Lung (tissue), 12 donors: ENCODE results near the gene TMEM270. TPM values are rescaled to one million over a fixed set of nuclear protein-coding genes. Genes with fewer than 3 reads are reported as not detected.
"Not testable (repeated sequence)": the region's sequence is repeated elsewhere in the genome, so short reads cannot be mapped to it uniquely, and the experiment has no call there.

ENCODE experiments used
- ATAC-seq: fragments of 200-7000 bp; cut with Tn5 transposase; one replicate; pipeline ENCODE4 v1.9.1; 2020; ENCODE audit warnings: moderate number of reproducible peaks; ENCODE audit not compliant: insufficient read depth, low FRiP score
- DNase-seq, 3 donors: peaks; one replicate each; pipeline ENCODE4 v3.0.0-alpha.2; 2013 to 2017
- H3K27ac ChIP-seq, 2 donors: one replicate each; pipeline ENCODE4 v1.5.1; 2013; ENCODE audit warnings: mild to moderate bottlenecking in 2 of 2, moderate library complexity in 2 of 2, control low read depth in 1 of 2, inconsistent platforms in 1 of 2, low read depth in 1 of 2, low read length in 1 of 2
- H3K27me3 ChIP-seq, 3 donors: one replicate each; pipeline ENCODE4 v1.5.1; 2013; ENCODE audit warnings: low read length in 2 of 3; ENCODE audit not compliant: control insufficient read depth in 3 of 3, insufficient read depth in 3 of 3
- H3K36me3 ChIP-seq, 4 donors: one replicate each; pipeline ENCODE4 v1.5.1; 2013; ENCODE audit warnings: low read length in 4 of 4, mild to moderate bottlenecking in 1 of 4, moderate library complexity in 1 of 4; ENCODE audit not compliant: control insufficient read depth in 4 of 4, insufficient read depth in 4 of 4
- H3K4me1 ChIP-seq, 5 donors: one replicate each; pipeline ENCODE4 v1.5.1; 2013; ENCODE audit warnings: low read length in 5 of 5, mild to moderate bottlenecking in 2 of 5, moderate library complexity in 1 of 5; ENCODE audit not compliant: control insufficient read depth in 5 of 5, insufficient read depth in 5 of 5
- H3K4me3 ChIP-seq: one replicate; pipeline ENCODE4 v1.5.1; 2013; ENCODE audit warnings: mild to moderate bottlenecking, control low read depth, moderate library complexity
- H3K9ac ChIP-seq, 2 donors: one replicate each; pipeline ENCODE4 v1.5.1; 2013; ENCODE audit warnings: low read length in 2 of 2, control low read depth in 1 of 2; ENCODE audit not compliant: insufficient read depth in 1 of 2
- H3K9me3 ChIP-seq, 4 donors: one replicate each; pipeline ENCODE4 v1.5.1; 2013; ENCODE audit warnings: low read length in 3 of 4, mild to moderate bottlenecking in 1 of 4, moderate library complexity in 1 of 4; ENCODE audit not compliant: control insufficient read depth in 4 of 4, insufficient read depth in 3 of 4
- WGBS, 2 donors: extraction: QIAGEN DNeasy Blood & Tissue Kit; methylation state at CpG; one replicate each; pipeline ENCODE4 v1.1.7; 2013; 5-methylcytosine and 5-hydroxymethylcytosine counted together
- polyA plus RNA-seq, 2 donors: library from polyadenylated mRNA; stranded (reverse); fragments of 200-250 nt; gene quantifications; one replicate each; pipeline ENCODE4 v1.2.1, GENCODE V29; 2013
- total RNA-seq, 2 donors: library from RNA; depleted of rRNA in 1 of 2; stranded (reverse); fragments of >200 nt in 1 of 2; gene quantifications; one replicate each; pipeline ENCODE4 v1.2.1, GENCODE V29; 2014 to 2021
- TF ChIP-seq, protein P1 (sequence below): IDR thresholded peaks from 2 replicates; pipeline ENCODE4 v1.5.1; 2012; ENCODE audit warnings: mild to moderate bottlenecking; ENCODE audit errors: control extremely low read depth, extremely low read depth
- donor health status: control.
- donor health status: control.
- donor health status: Bipolar disorder and iron deficiency.
- donor health status: healthy.
- donor health status: DM: yes; HTN: yes; CAD: no.

The TMEM270 gene
- total and polyA plus RNA-seq, 4 donors: 0.19 to 1.1 (median 0.20) TPM; not detected in 1

DNA sequence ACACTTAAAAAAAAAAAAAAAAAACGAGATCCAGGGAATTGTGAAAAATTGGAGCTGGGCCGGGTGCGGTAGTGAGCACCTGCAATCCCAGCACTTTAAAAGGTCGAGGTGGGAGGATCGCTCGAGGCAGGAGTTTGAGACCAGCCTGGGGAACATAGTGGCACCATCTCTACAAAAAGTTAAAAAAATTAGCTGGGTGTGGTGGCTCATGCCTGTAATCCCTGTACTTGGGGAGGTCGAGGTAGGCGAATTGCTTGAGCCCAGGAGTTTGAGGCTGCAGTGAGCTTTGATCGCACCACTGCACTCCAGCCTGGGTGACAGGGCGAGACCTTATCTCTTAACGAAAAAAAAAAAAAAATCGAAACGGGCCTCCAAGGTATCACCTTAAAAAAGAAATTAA, 28.2 kb upstream of the TMEM270 start:
- WGBS, 2 donors: 63 to 80% methylated on average over 13 of the region's 13 CpGs
- TF ChIP-seq, protein P1, sequence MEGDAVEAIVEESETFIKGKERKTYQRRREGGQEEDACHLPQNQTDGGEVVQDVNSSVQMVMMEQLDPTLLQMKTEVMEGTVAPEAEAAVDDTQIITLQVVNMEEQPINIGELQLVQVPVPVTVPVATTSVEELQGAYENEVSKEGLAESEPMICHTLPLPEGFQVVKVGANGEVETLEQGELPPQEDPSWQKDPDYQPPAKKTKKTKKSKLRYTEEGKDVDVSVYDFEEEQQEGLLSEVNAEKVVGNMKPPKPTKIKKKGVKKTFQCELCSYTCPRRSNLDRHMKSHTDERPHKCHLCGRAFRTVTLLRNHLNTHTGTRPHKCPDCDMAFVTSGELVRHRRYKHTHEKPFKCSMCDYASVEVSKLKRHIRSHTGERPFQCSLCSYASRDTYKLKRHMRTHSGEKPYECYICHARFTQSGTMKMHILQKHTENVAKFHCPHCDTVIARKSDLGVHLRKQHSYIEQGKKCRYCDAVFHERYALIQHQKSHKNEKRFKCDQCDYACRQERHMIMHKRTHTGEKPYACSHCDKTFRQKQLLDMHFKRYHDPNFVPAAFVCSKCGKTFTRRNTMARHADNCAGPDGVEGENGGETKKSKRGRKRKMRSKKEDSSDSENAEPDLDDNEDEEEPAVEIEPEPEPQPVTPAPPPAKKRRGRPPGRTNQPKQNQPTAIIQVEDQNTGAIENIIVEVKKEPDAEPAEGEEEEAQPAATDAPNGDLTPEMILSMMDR: no peak
- no peak for DNase-seq

DNA sequence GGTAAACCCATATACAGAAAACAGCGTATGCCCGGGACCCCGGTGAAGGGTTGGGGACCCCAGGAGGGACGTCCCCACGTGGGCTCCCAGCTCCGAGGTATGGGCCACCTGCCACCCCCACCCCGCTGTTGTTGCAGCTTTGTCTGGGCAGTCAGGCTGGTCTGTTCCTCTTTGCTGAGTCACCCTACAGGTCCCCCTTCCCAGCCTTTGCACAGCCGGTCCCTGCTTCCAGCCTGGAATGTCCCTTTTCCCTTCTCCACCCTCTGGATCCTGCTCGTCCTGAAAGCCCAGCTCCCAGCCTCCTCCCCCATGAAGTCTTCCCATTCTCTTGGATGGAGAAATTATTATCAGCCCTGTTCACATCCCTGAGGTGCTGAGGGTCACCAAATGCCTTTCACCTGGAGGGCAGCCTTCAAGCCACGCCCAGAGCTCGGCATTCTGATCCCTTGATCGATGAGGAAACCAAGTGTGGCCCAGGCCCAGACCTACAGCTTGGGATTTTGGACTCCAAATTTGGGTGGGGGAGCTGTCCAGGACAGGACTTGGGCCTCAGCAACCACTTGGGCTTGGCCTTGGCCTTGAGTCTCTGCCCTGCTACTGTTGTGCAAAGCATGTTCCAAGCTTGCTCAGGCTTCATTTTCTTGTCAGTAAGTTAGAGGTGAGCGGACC, 27.6 kb upstream of the TMEM270 start:
- Histone ChIP-seq H3K27me3 (peaks cover 0 to 5% (median 3%) of the 10 kb centered on the region in 3 donors), H3K4me3 (no peak overlapping the region), H3K27ac (peak overlapping the region in 1 of 2 donors; percentile 77), H3K36me3 (no peaks in the 10 kb centered on the region), H3K9ac (no peak overlapping the region), H3K4me1 (peaks cover 0 to 10% (median 9%) of the 10 kb centered on the region in 5 donors), H3K9me3 (no peaks in the 10 kb centered on the region)
- no peak for ATAC-seq
- WGBS, 2 donors: 57 to 71% methylated on average over 13 of the region's 13 CpGs
- TF ChIP-seq, protein P1: no peak
- DNase-seq: no peak

More for the DNA sequence above, 28.2 kb upstream of the TMEM270 start:
- H3K9me3 ChIP-seq: no peaks in the 10 kb centered on the region
- peak overlapping the region in 1 of 2 donors; percentile 47 for H3K9ac ChIP-seq
- ATAC-seq: no peak
- peaks cover 0 to 5% (median 3%) of the 10 kb centered on the region in 3 donors for H3K27me3 ChIP-seq
- H3K27ac ChIP-seq: peak overlapping the region in 1 of 2 donors; percentile 77
- H3K36me3 ChIP-seq: no peaks in the 10 kb centered on the region
- H3K4me1 ChIP-seq: peaks cover 0 to 11% (median 9%) of the 10 kb centered on the region in 5 donors
- no peak overlapping the region for H3K4me3 ChIP-seq

DNA sequence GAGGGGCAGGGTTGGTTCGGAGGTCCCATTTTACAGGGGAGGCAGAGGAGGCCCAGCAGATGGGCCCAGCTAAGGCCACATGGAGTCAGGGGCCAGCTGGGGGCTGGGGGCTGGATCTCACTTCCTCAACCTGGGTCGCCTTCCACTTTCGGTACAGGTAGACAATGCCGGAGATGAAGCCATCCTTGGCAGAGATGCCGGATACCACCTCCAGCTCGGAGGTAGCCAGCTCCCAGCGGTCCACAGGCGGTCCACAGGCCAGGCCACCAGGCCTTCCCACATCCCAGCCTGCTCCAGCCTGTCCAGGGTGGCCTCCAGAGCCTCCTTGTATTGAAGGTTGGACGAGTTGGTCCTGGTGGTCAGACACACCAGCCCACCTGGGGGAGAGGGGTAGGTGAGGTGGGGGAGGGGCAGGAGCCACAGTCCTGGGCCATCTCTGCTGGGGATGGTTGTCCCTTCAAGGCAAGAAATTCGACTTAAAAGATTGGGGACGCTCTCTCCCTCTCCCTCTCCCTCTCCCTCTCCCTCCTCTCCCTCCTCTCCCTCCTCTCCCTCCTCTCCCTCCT, 26.2 kb upstream of the TMEM270 start:
- TF ChIP-seq, protein P1: no peak
- H3K4me3 ChIP-seq: no peak overlapping the region
- ATAC-seq: no peak
- DNase-seq: no peak
- H3K9me3 ChIP-seq: no peaks in the 10 kb centered on the region
- no peak overlapping the region for H3K9ac ChIP-seq
- peaks cover 0 to 6% (median 2%) of the 10 kb centered on the region in 5 donors for H3K4me1 ChIP-seq
- H3K27me3 ChIP-seq: peaks cover 0 to 5% (median 3%) of the 10 kb centered on the region in 3 donors
- H3K36me3 ChIP-seq: no peaks in the 10 kb centered on the region
- WGBS, 2 donors: 88 to 93% methylated on average over 10 to 11 of the region's 11 CpGs
- no peak overlapping the region for H3K27ac ChIP-seq

GRCh38 chr7:73837167-73837566, 23.8 kb upstream of the TMEM270 start:
- H3K4me3 ChIP-seq, H3K9me3 ChIP-seq, H3K9ac ChIP-seq, H3K36me3 ChIP-seq, H3K27ac ChIP-seq, ATAC-seq, H3K4me1 ChIP-seq, H3K27me3 ChIP-seq, DNase-seq: not testable (repeated sequence)
